ENCODE measurements around the gene RELN.

Gene RELN

DNA sequence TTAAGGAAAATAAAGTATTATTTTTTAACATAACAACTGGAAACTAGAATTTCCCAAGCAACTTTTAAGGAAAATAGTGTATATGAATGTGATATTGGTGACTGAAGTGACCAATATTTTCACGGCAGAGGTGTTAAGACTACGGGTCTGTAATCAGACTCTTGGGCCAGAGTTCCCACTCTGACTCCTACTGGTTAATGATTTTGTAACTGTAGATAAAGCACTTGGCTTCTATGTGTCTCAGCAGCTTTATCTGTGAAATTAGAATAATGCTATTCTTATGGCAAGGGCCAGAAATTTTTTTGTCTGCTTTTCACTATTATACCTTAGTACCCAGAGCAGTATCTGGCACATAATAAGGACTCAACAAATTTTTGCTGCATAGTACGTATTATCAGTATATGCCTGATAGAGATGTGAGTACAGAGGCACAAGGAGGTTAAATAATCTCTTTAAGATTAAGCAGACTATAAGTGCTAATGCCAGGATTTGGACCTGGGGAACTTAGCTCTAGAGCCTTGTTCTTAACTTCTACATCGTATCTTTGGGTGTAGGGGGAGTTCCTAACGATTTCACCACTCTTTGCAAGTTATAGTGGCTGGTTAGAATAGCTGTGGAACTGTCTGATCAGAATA, 357.3 kb downstream of the RELN start:
- DNase-seq (ENCODE audit: low read depth): no peak

DNA sequence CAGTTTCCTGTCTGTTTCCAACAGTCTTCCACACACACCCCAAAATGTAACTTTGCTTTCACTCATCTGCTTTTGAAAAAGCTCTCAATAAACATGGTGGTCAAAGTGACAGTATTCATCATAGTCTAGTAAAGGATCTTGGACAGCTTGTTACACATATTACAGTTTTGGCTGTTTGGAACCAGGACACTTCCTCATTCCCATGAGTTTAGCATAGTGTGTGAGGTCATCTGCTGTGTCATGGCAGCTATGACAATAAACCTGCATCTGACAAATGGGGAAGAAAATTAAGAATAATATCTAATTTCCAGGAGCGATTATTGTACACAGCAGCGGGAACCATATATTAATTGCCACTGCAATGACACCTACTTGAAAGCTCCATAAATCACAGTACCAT, 359.1 kb downstream of the RELN start:
- DNase-seq (ENCODE audit: low read depth): no peak

DNA sequence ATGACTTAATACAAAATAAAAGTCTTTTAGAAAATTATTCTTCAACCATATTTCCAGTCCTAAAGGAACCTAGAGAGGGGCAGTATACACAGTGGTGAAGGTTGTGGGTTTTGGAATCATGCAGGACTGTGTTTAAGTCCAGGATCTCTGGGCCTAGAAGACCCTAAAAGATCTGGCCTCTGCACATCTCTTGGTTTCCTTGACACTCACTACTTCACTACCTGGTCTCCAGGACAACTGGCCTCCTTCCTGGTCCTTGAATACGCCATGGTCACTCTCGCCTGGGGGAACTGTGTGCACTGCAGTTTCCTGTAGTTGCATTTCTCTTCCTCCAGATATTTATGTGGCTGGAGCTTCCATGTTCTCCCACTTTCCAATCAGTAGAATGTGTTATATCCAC, 360.7 kb downstream of the RELN start:
- no peak for DNase-seq (ENCODE audit: low read depth)

DNA sequence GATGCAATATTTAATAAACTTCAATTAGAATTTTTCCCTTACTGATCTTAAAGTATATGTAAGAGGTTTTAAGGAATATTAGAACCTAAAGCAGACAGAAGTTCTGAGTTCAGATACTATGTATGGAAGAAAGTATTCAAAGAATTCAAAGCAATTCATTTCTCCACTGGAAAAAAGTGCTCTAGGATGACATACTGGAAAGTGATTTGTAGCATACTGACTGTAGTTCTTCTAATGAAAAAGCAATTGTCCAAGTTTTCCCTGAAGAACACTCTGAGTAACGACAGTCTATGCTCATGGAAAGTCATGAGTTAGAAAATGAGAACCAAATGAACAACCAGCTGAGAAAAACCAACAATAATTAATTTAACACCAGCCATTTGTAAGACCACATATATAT, 362.7 kb downstream of the RELN start:
- no peak for DNase-seq (ENCODE audit: low read depth)

DNA sequence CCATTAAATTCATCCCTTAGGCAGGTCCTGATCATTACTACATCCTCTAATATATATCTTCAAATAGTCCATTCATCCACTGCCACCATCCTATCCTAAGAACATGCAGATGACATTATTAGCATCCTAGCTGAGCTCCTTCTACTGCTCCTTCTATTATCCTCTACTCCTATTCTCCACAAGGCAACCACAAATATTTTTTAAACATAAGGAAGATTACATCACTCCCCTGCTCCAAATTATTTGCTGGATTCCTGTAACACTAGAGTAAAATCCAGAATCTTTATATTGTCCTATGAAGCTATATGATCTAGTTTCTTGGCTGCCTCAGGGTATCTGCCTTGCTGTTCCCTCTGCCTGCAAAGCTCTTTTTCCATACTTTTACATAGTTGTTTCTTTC, 367.2 kb downstream of the RELN start:
- no peak for DNase-seq (ENCODE audit: low read depth)

DNA sequence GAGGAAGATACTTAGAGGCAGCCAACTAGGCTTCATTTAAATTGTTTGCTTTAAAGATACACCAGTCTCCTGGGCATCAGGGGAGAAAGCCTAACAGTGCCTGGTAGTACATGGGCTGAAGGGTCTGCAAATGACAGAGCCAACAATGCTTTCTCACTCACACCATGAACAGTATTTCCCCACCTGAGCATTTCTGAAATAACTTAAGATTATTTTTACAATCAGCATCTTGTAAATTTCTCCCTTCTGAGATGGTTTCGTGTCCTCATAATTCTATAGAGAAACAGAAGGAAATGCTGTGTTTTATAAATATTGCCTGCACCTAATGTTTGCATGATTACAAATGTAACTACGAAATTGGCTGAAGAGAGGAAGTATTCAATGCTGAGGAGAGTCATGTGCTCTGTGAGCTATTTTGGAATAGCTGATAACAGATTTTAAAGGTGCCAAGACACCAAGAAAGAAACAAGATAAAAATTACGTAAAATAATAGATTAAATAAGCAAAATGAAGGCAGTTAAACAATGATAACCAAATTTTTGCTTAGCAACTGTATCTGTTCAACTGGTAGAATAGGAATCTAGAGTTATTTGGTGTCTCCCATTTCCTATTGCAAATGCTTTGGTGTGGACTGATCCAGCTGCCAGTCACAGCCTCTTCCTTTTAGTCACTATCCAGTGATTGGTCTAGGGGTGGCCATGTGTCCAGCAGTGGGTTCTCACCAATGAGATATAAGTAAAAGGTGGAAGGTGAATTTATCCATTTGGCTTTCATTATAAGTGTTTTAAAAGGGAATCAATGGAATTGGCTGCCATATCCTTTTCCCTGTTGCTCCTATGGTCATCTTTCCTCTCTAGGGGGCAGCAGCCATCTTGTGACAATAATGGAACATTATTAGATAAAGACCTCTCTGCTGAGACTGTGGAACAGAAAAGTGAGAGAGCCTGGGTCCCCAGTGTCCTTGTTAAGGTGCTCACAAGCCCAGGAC, 375.5 kb downstream of the RELN start:
- no peak for DNase-seq (ENCODE audit: low read depth)

DNA sequence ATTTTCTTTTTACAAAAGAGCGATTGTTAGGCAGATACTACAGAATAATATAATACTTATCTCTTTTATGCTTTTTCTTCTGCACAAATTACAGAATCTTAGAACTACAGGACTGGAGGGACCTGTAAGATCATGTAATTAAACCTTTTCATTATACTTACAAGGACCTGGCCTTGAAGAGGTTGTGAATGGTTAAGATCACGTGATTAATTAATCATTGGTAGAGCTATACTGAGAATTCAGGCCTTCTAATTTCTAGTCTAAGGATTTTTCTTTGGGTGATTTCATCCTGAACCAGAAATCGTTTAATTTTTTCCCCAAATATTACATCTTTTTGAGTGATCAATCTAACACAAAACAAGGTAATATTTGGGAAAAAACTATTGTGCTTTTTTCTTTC, 379.7 kb downstream of the RELN start:
- no peak for DNase-seq (ENCODE audit: low read depth)

DNA sequence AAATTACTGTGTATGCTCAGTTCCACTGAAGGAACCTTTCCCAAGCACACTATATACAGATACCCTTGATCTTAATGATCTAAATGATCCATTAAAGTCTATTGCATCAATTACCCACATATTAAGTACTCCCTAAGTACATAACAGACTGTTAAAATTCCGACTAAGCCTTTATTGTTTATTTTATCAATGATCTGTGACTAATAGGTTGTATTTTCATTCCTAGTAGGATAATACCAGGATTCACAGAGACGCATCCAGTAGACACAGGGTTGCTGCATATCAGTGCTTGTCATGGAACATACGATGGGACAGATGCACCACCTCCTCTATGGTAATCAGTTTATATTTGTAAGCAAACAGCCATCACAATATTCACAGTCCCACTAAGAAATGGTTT, 383.8 kb downstream of the RELN start:
- no peak for DNase-seq (ENCODE audit: low read depth)

DNA sequence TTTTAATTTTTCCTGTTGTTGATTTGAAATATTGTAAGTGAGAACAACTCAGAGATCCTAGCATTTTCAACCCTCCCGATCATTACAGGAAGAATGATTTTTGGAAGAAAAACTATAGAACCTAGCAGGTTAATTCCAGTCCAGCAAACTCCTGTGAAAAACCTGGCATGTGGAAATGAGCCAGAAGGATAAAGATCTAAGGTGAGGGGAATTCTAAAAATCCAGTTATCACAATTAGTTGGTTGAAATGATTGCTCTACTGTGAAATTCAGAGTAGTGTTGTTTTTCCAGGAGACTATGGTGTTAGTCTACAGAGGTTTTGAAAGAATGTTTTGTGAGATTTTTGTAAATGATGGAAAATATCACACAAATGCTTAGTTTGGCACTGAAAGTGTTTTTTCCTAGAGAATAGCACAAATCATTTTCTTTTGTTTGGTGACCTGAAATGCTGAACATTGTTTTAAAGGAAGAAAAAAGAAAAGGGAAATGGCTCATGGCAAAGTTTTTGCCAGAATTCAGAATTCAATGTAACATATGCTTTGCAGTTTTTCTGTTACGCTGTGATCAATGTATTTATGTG, 391.0 kb downstream of the RELN start:
- no peak for DNase-seq (ENCODE audit: low read depth)

DNA sequence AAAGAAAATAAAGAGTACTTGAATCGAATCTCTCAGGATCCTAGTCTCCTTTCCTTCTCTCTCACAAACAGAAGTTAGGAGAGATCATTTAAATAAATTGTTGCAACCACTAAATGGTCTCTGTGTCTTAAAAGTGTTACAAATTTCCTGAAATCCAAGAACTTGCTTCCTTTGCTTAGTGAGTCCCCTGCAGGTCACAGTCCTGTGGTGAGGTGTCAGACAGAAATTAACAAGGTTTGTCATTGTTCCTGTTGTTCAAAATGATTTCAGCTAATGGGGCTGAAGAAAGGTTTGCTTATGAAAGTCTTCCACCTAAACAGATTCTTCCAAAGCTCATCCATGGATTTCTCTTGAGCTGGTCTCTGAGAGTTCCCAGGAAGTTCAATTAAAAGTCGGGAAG, 391.9 kb downstream of the RELN start:
- DNase-seq (ENCODE audit: low read depth): no peak

DNA sequence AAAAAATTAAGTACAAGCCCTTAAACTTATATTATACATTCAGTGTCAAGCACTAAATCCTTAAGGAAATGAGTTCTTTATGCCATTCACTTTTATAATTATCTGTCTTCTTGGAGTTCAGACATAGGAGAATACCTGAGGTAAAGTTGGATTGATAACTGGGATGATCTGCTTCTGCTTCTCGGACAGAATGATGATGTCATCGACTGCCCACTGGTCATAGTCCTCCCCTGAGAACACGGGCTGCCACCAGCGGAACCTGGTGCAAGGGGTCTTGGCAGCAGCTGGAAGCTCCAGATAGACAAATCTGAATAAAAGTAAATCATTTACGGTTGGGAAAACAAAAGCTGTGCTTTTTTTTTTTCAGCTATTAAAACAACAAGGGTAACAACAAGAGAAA, 395.3 kb downstream of the RELN start:
- no peak for DNase-seq (ENCODE audit: low read depth)

DNA sequence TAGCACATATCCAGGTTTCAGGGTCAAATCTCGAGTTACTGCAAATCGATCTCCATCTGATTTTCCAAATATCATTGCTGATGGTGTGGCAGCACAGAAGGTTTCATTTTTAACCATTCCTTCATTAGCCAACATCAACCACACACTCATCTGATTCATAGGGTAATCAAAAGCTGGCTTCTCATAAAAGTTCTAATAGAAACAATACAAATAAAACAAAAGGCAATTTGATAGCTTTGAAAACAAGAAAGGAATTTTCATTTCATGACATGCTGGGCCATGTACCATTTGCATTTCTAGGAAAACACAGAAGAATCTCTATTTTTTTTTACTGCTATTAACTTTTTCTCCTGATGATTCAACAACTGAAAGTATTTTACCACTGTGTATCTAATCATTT, 395.8 kb downstream of the RELN start:
- DNase-seq (ENCODE audit: low read depth): no peak

DNA sequence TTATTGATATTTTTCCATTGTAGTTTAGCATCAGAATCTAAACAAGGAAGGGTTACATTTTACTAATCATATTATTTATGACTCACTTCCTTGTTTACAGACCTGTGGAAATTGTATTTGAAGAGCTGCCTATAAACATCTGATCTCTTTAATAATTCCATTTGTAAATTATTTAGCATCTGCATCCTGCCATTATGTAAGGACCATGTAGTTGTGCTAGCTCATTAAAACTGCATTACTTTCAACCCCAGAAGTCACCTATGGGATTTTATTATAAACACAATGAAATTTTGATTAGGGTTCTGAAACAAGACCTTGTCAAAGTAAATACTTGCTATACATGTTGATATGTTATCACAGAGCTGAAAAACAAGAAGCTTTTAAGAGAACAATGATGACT, 396.6 kb downstream of the RELN start:
- no peak for DNase-seq (ENCODE audit: low read depth)

DNA sequence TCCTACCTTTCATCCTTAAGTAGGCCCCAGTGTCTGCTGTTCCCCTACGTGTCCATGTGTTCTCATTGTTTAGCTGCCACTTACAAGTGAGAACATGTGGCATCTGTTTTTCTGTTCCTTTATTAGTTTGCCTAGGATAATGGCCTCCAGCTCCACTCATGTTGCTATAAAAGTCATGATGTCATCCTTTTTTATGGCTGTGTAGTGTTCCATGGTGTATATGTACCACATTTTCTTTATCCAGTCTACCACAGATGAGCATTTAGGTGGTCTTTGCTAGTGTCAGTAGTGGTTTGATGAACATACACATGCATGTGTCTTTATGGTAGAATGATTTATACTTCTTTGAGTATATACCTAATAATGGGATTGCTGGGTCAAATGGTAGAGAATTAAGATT, 397.3 kb downstream of the RELN start:
- DNase-seq (ENCODE audit: low read depth): no peak

DNA sequence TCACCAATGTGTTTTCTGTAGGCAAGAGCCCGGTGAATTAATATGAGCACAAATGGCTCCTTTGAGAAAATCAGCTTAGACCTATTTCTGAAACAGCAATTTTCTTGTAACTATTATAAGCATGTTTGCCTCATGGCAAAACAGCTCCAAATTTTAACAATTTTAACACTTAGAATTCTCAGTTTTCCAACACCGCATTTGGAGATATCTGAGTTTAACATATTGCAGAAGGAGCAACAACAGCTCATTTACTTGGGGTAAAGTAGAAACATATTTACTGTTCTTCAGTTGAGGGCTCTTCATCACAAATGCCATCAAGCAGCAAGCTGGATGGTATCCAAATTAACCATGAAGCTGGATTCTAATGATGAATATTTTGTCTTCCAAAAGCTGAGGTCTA, 409.4 kb downstream of the RELN start:
- DNase-seq (ENCODE audit: low read depth): no peak

DNA sequence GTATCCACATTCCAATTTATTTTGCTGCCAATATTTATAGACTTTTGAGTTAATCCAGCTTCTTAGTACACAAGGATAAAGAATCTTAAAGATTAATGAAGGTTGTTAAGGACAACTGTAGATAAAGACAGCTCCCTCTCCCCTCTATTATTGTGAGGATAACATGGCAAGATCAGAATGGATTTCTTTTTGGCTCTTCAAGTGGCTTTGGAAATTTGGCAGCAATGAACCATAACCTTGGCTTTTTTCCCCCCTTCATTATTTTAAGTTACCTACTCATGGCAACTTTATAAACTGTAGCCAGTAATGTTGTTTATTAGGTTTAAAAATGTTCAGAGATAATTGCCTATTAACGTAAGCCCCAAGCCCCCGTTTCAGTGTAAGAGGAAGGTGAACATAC, 412.4 kb downstream of the RELN start:
- DNase-seq (ENCODE audit: low read depth): no peak

DNA sequence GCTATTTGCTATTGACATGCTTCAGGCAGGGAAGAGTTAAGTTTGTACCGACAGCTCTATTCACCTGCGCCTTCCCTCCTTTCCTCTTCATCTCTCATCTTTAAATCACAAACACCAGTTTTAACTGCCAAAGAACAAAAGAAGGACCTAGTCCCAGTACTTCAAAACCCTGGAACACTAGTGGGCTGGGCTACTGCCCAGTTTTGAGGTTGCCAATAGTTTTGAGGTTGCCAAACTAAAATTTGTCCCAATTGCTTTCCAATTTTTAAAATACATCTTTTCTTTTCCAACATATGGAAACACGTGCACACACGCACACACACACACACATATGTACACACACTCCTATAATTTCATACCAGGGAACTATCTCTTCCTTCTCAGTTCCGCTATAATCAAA, 412.8 kb downstream of the RELN start:
- no peak for DNase-seq (ENCODE audit: low read depth)

DNA sequence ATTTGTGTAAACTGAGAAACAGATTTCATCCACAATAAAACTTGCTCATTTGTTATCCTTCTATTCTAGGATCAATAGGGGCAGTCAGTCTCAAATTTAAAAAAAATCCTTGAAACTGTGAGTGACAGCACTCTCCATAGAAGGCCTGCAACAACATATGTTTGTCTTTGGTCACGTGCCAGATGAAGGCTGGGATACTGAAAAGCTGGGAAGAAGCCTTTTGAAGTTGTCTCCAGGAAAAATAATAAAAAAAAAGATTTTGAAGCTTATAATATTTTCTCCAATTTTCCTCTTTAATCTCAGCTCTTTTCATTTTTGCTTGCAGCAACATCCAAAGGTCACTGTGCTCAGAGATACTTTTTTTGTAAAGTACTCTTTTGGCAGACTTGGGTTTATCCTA, 414.9 kb downstream of the RELN start:
- no peak for DNase-seq (ENCODE audit: low read depth)

DNA sequence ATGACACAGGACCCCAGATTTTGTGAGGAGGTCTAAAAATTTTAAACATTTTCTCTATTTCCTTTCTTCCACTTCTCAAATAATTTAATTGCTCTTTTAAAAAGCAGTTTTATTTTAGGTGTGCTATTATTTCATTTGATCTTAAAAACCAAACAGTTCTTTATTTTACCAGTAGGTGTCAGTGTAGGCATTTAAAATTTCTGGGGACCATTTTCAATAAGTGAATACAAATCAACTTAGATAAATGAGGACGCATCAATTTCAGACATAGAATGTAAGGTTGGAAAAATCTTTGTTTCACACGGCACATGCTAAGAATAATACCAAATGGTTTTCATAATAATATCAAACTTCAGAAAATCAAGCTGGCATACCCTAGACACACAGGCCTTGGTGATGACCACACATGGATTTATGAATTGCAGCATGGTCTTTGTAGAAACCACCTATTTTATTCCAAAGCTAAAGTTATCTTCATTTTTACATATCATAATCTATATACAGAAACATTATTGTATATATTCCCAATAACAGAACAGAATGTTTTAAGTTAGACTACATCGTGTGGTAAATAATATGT, 415.9 kb downstream of the RELN start:
- DNase-seq (ENCODE audit: low read depth): no peak

DNA sequence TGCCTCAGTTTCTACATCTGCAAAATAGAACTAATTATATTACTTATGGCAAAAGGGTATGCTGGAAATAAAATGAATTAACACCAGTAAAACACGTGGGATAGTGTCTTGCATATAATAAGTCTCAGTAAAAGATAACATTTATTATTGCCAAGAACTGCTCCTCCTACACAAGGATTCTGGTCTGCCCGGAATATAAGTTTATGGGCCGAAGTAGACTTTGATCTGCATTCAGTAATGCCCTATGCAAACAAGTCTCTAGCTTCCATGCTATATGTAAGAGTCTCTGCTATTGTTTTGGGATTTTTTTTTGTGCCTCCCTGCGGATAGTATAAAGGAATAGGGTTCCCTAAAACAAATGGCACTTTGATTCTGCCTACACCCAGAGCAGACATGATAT, 417.9 kb downstream of the RELN start:
- DNase-seq (ENCODE audit: low read depth): no peak

DNA sequence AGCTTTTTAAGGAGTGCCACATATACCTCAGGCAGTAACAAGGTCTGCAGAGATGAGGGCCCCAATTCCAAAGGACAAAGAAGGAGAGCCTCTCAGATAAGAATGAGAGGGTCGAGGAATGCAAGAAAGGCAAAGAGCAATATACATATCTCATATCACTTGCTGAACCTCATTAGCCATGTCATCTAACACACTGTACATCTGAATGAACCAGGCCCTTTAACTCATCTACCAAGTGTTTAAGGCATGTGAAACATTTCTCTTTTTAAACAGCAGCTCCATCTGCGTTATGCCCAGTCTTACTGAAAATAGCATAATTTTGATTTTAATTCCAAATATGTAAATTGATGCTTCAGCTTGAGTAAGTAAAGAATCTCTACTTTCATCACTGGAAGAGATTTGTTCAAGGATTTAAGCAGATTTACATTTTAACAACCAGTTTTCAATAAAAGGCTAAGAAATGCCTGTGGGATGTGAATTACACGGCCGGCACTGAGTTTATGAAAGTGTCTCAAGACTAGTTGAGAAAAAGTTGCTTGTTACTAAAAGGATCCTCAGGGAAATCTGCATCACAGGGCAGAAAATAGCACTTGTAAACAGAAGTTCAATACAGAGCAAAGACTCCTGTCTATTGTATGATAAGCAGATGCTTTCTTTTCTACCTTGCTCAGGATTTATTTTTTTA, 419.7 kb downstream of the RELN start:
- no peak for DNase-seq (ENCODE audit: low read depth)

DNA sequence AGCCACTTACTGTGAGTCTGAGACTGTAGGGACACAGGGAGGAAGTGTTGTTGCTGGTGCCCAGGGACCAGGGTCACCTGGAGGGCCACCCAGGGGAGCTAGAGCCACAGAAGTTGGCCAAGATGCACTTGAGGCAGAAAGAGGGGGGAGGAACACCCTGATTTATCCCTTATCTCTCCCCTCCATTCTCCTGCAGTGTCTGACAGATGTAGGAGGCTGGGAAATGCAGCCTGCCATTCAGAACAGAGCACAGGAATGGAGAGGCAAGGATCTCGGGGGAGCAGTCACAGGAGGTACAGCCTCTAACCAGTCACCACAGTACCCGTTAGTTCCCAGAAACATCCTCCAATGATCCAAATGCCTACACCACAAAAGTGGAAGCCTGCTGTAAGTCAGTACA, 425.0 kb downstream of the RELN start:
- no peak for DNase-seq (ENCODE audit: low read depth)

Data from activated T-helper 1 cell treated with Interleukin-2 at 50 U/mL for 16 hours (primary cell).